CD4-positive, alpha-beta T cell (primary cell): Measurements from ENCODE around the gene VTI1A. TPM values are rescaled to one million over a fixed set of nuclear protein-coding genes. Genes with fewer than 3 reads are reported as not detected.

Source experiments
- ATAC-seq: fragments of 200-7000 bp; cut with Tn5 transposase; one replicate; pipeline ENCODE4 v1.10.0; 2022; ENCODE audit warnings: mild to moderate bottlenecking; ENCODE audit not compliant: poor library complexity
- CTCF ChIA-PET: fragments of 350-600 bp; sonication (Branson Sonifier 250); formaldehyde crosslinking; loops from one replicate; lab custom pipeline; 2021; ENCODE audit warnings: antibody characterized with exemption, inconsistent platforms; lab: Charles Lee
- POLR2A ChIA-PET: fragments of 350-600 bp; sonication (Branson Sonifier 250); formaldehyde crosslinking; loops from one replicate; lab custom pipeline; 2021; ENCODE audit warnings: antibody characterized with exemption, inconsistent platforms; lab: Charles Lee
- DNase-seq, 14 experiments: peaks; one replicate each; pipeline ENCODE4 v3.0.0-alpha.2; 2013 to 2020; ENCODE audit warnings: mixed read lengths in 2 of 14
- H3K27ac ChIP-seq, 2 donors: one replicate each; pipeline versions ENCODE4 v1.5.1 to v1.7.0; 2013; ENCODE audit warnings: low read length in 2 of 2, low read depth in 1 of 2, mild to moderate bottlenecking in 1 of 2
- H3K27me3 ChIP-seq, 2 experiments: 1 replicate in 1 of 2; 2 replicates in 1 of 2; pipeline versions ENCODE4 v1.6.1 to v1.7.0; 2013; ENCODE audit warnings: low read length in 2 of 2, control low read depth in 1 of 2, mild to moderate bottlenecking in 1 of 2, moderate library complexity in 1 of 2; ENCODE audit not compliant: insufficient read depth in 2 of 2, control insufficient read depth in 1 of 2
- H3K36me3 ChIP-seq: one replicate; pipeline ENCODE4 v1.6.1; 2013; ENCODE audit warnings: low read length, control low read depth; ENCODE audit not compliant: insufficient read depth
- H3K4me1 ChIP-seq: one replicate; pipeline ENCODE4 v1.6.1; 2013; ENCODE audit warnings: low read length, control low read depth; ENCODE audit not compliant: insufficient read depth
- H3K4me3 ChIP-seq: one replicate; pipeline ENCODE4 v1.5.1; 2013; ENCODE audit warnings: mild to moderate bottlenecking, low read length, moderate library complexity
- H3K9me3 ChIP-seq, 2 experiments: 1 replicate in 1 of 2; 2 replicates in 1 of 2; pipeline versions ENCODE4 v1.6.1 to v1.7.0; 2013; ENCODE audit warnings: low read length in 2 of 2, mild to moderate bottlenecking in 2 of 2, control low read depth in 1 of 2, moderate library complexity in 1 of 2; ENCODE audit not compliant: control insufficient read depth in 1 of 2, insufficient read depth in 1 of 2
- H3K27ac Mint-ChIP-seq: one replicate; pipeline ENCODE4 v1.8.0; 2020; ENCODE audit warnings: mixed read lengths
- H3K27me3 Mint-ChIP-seq: one replicate; pipeline ENCODE4 v1.8.0; 2021; ENCODE audit warnings: mixed read lengths
- H3K36me3 Mint-ChIP-seq: one replicate; pipeline ENCODE4 v1.8.0; 2021; ENCODE audit warnings: low read depth, mixed read lengths
- H3K4me1 Mint-ChIP-seq: one replicate; pipeline ENCODE4 v1.8.0; 2021; ENCODE audit warnings: low read depth, mixed read lengths
- H3K4me3 Mint-ChIP-seq: one replicate; pipeline ENCODE4 v1.8.0; 2020; ENCODE audit warnings: mild to moderate bottlenecking, mixed read lengths
- H3K9me3 Mint-ChIP-seq: one replicate; pipeline ENCODE4 v1.8.0; 2020; ENCODE audit warnings: mixed read lengths
- intact Hi-C, 2 experiments: fragments of 100-400 bp; cut with DNase I in 1 of 2; cut with micrococcal nuclease in 1 of 2; formaldehyde crosslinking; loops; one replicate each; pipeline versions ENCODE4 v1.15.1 to v1.9.0; 2023 to 2025; cut with DNase I, micrococcal nuclease
- total RNA-seq, 174 experiments: library from RNA in 2 of 174; stranded (reverse) in 2 of 174; gene quantifications; one replicate each; pipeline ENCODE4 v1.2.3 and lab custom pipeline; 2021 to 2026
- TF ChIP-seq, protein P1 (sequence below): fragments of 200-600 bp; IDR thresholded peaks from one replicate; pipeline ENCODE4 v1.8.0; 2022; ENCODE audit warnings: antibody characterized with exemption, mild to moderate bottlenecking

VTI1A gene
- total RNA-seq, 2 experiments from 2014 or later: 54.5 to 56.5 TPM

DNA sequence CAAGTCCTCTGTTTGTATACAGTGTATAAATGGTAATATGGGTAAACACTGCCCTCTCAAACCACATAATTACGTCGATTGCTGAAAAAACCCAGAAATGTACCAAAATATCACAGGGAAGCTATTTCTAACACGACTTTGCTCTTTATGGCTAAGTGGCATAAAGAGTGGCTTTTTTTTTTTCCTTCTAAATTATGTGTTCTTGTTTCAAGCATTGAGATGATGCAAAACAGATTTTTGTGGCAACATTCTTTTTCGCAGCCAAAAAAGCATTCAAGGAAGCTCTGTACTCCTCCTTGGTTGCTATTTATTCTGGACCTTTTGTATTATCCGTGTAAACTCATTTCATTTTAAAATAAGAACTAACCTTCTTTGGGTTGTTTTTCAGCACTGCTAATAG is 138.9 kb downstream of the VTI1A start:
- Histone ChIP-seq H3K27me3 (no peaks in the 10 kb centered on the region), H3K4me3 (no peak overlapping the region), H3K27ac (no peak overlapping the region), H3K4me1 (no peaks in the 10 kb centered on the region), H3K36me3 (no peaks in the 10 kb centered on the region), H3K9me3 (no peaks in the 10 kb centered on the region)
- H3K27me3 Mint-ChIP-seq: no peaks in the 10 kb centered on the region
- H3K4me1 Mint-ChIP-seq: no peaks in the 10 kb centered on the region
- no peak overlapping the region for H3K4me3 Mint-ChIP-seq
- no peak for DNase-seq
- H3K27ac Mint-ChIP-seq: no peak overlapping the region
- peaks cover 39% of the 10 kb centered on the region for H3K36me3 Mint-ChIP-seq
- CTCF ChIA-PET: no interaction called here
- TF ChIP-seq, protein P1, sequence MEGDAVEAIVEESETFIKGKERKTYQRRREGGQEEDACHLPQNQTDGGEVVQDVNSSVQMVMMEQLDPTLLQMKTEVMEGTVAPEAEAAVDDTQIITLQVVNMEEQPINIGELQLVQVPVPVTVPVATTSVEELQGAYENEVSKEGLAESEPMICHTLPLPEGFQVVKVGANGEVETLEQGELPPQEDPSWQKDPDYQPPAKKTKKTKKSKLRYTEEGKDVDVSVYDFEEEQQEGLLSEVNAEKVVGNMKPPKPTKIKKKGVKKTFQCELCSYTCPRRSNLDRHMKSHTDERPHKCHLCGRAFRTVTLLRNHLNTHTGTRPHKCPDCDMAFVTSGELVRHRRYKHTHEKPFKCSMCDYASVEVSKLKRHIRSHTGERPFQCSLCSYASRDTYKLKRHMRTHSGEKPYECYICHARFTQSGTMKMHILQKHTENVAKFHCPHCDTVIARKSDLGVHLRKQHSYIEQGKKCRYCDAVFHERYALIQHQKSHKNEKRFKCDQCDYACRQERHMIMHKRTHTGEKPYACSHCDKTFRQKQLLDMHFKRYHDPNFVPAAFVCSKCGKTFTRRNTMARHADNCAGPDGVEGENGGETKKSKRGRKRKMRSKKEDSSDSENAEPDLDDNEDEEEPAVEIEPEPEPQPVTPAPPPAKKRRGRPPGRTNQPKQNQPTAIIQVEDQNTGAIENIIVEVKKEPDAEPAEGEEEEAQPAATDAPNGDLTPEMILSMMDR: no peak
- H3K9me3 Mint-ChIP-seq: no peaks in the 10 kb centered on the region
- ATAC-seq: no peak
- POLR2A ChIA-PET: no interaction called here
- intact Hi-C loops: no loop called here

DNA sequence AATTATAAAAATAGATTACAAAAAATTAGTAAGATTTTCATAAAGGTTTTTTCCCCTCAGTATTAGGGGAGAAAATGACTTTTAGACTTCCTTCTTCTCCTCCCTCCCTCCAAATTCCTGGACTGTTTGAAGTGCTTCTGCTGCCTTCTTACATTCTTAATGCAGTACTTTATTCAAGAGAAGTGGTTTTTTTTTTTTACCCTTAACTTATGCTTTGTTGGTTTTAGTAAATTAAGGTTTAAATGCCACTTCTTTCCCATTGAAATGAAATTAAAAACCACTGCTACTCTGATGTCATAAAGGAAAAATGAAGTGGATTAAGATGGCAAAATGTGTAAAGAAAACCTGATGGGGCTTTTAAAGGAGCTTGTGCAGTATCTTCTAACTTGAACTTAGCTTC is 140.7 kb downstream of the VTI1A start:
- POLR2A ChIA-PET: interaction anchor here (0.7 kb wide), 1 partner anchor 1645 kb away, joined by 4 read pairs; no protein-coding TSS in a partner anchor
- Histone ChIP-seq H3K4me1 (no peaks in the 10 kb centered on the region), H3K36me3 (no peaks in the 10 kb centered on the region), H3K4me3 (no peak overlapping the region), H3K9me3 (no peaks in the 10 kb centered on the region), H3K27me3 (no peaks in the 10 kb centered on the region), H3K27ac (no peak overlapping the region)
- DNase-seq: no peak
- TF ChIP-seq, protein P1: no peak
- Mint-ChIP-seq H3K9me3 (peaks cover 2% of the 10 kb centered on the region), H3K36me3 (peaks cover 52% of the 10 kb centered on the region), H3K27me3 (no peaks in the 10 kb centered on the region), H3K4me3 (no peak overlapping the region), H3K27ac (no peak overlapping the region), H3K4me1 (no peaks in the 10 kb centered on the region)
- intact Hi-C loops: no loop called here
- CTCF ChIA-PET: no interaction called here
- no peak for ATAC-seq

DNA sequence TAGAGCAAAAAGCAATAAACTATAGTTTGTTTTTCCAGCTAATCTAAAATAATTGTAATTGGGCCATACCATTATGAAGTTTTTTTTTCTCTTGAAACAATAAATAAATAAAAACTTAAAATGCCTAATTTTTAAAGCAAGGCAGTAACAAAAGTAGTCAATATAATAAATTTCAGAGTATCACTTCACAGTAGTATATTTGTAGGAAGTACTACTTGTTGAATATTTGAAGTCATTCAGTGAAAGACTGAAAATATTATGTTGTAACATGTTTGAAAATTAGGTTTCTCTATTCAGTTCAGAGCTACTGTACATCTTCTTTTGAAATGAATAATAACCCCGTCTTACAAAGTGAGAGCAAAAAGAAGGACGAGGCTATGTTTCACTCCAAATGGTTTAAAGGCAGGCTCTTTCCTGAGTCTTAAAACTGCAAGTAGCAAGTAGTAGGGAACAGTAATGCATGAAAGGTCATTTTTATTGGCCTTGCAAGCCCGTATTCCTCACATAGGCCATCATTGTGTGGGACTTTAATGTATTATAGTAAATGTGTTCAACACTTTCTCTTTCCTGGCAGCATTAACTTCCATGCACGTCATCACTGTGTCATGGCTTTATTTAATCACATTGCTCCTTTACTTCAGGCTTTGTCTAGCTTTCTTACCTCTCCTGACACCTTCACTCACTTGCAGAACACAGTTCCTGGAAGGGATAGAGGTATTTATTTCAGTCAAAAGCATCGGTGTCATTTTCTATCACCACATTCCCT is 141.4 kb downstream of the VTI1A start:
- ATAC-seq (no peak), DNase-seq (no peak)
- Mint-ChIP-seq H3K27me3 (no peaks in the 10 kb centered on the region), H3K4me1 (no peaks in the 10 kb centered on the region), H3K4me3 (no peak overlapping the region), H3K9me3 (peaks cover 2% of the 10 kb centered on the region), H3K36me3 (peaks cover 49% of the 10 kb centered on the region), H3K27ac (no peak overlapping the region)
- CTCF ChIA-PET: interaction anchor here (0.6 kb wide), 1 partner anchor 100 kb away, joined by 3 read pairs; no protein-coding TSS in a partner anchor
- intact Hi-C loops: no loop called here
- TF ChIP-seq, protein P1: no peak
- Histone ChIP-seq H3K27me3 (no peaks in the 10 kb centered on the region), H3K4me3 (no peak overlapping the region), H3K9me3 (no peaks in the 10 kb centered on the region), H3K36me3 (no peaks in the 10 kb centered on the region), H3K27ac (no peak overlapping the region), H3K4me1 (no peaks in the 10 kb centered on the region)
- POLR2A ChIA-PET: interaction anchor here (0.7 kb wide), 1 partner anchor 1645 kb away, joined by 4 read pairs; no protein-coding TSS in a partner anchor
